HepG2 (cell line): ENCODE results near the gene SDC4. TPM values are rescaled to one million over a fixed set of nuclear protein-coding genes. Genes with fewer than 3 reads are reported as not detected.

Source experiments
- ATF6 ChIP-seq: sonication (generic); formaldehyde crosslinking; conservative IDR thresholded peaks from 2 replicates; pipeline ENCODE4 v1.4.0; 2020; ENCODE audit warnings: missing genetic modification reagents
- FIP1L1 ChIP-seq: fragments of 200-400 bp; formaldehyde crosslinking; IDR thresholded peaks from 2 replicates; pipeline ENCODE4 v1.6.1; 2018; ENCODE audit warnings: low read depth, mild to moderate bottlenecking, low read length, moderate library complexity, borderline replicate concordance; ENCODE audit not compliant: insufficient read depth
- MAFG ChIP-seq: sonication (generic); formaldehyde crosslinking; IDR thresholded peaks from 2 replicates; pipeline ENCODE4 v1.5.1; 2020; ENCODE audit warnings: mild to moderate bottlenecking, missing genetic modification reagents
- MEF2D ChIP-seq: sonication (generic); formaldehyde crosslinking; IDR thresholded peaks from 2 replicates; pipeline ENCODE4 v1.5.1; 2020; ENCODE audit warnings: mild to moderate bottlenecking, missing genetic modification reagents
- NFAT5 ChIP-seq: sonication (generic); formaldehyde crosslinking; IDR thresholded peaks from 2 replicates; pipeline ENCODE4 v1.4.0; 2020; ENCODE audit warnings: missing genetic modification reagents
- PHF8 ChIP-seq: sonication (generic); formaldehyde crosslinking; IDR thresholded peaks from 2 replicates; pipeline ENCODE4 v1.5.0; 2020; ENCODE audit warnings: missing genetic modification reagents
- RBFOX2 ChIP-seq: fragments of 200-400 bp; formaldehyde crosslinking; IDR thresholded peaks from 2 replicates; pipeline ENCODE4 v1.6.1; 2017; ENCODE audit warnings: low read depth, mild to moderate bottlenecking, low read length
- RXRB ChIP-seq: IDR thresholded peaks from 2 replicates; pipeline ENCODE4 v1.6.1; 2016; ENCODE audit warnings: borderline replicate concordance, missing genetic modification reagents, missing compliant biosample characterization
- SIN3B ChIP-seq: fragments of 150-350 bp; IDR thresholded peaks from 2 replicates; pipeline ENCODE4 v1.6.1; 2014; ENCODE audit warnings: low read length
- SMARCC2 ChIP-seq: fragments of 450-650 bp; IDR thresholded peaks from 2 replicates; pipeline ENCODE4 v1.6.1; 2017; ENCODE audit warnings: antibody characterized with exemption, mild to moderate bottlenecking
- THAP11 ChIP-seq: IDR thresholded peaks from 2 replicates; pipeline ENCODE4 v1.6.1; 2016; ENCODE audit warnings: missing biosample characterization, missing genetic modification reagents
- ZBTB20 ChIP-seq: sonication (generic); formaldehyde crosslinking; IDR thresholded peaks from 2 replicates; pipeline ENCODE4 v1.8.1; 2023; ENCODE audit warnings: missing genetic modification reagents, low read depth, mild to moderate bottlenecking, borderline replicate concordance
- ZBTB43 ChIP-seq: sonication (generic); formaldehyde crosslinking; conservative IDR thresholded peaks from 2 replicates; pipeline ENCODE4 v1.4.0; 2020; ENCODE audit warnings: missing genetic modification reagents
- ZFP36L1 ChIP-seq: sonication (generic); formaldehyde crosslinking; IDR thresholded peaks from 2 replicates; pipeline ENCODE4 v1.8.0; 2022; ENCODE audit warnings: mild to moderate bottlenecking, missing genetic modification reagents, moderate library complexity
- ZIK1 ChIP-seq: sonication (generic); formaldehyde crosslinking; IDR thresholded peaks from 2 replicates; pipeline ENCODE4 v1.5.0; 2020; ENCODE audit warnings: mild to moderate bottlenecking, low read depth, missing genetic modification reagents, borderline replicate concordance
- ZNF33A ChIP-seq: sonication (generic); formaldehyde crosslinking; IDR thresholded peaks from 2 replicates; pipeline ENCODE4 v1.5.1; 2020; ENCODE audit warnings: missing genetic modification reagents, mild to moderate bottlenecking, moderate library complexity, borderline replicate concordance
- ZNF558 ChIP-seq: sonication (generic); formaldehyde crosslinking; IDR thresholded peaks from 2 replicates; pipeline ENCODE4 v1.9.0; 2022; ENCODE audit warnings: mild to moderate bottlenecking, missing genetic modification reagents, borderline replicate concordance
- ZNF703 ChIP-seq: sonication (generic); formaldehyde crosslinking; IDR thresholded peaks from 2 replicates; pipeline ENCODE4 v1.5.1; 2020; ENCODE audit warnings: missing genetic modification reagents, mild to moderate bottlenecking, moderate library complexity, borderline replicate concordance
- ZNF761 ChIP-seq: sonication (generic); formaldehyde crosslinking; conservative IDR thresholded peaks from 2 replicates; pipeline ENCODE4 v1.4.0; 2020; ENCODE audit warnings: mild to moderate bottlenecking, missing genetic modification reagents
- ZNF766 ChIP-seq: sonication (generic); formaldehyde crosslinking; IDR thresholded peaks from 2 replicates; pipeline ENCODE4 v1.5.0; 2020; ENCODE audit warnings: missing genetic modification reagents, borderline replicate concordance
- ZNF782 ChIP-seq: sonication (generic); formaldehyde crosslinking; IDR thresholded peaks from 2 replicates; pipeline ENCODE4 v1.4.0; 2020; ENCODE audit warnings: missing genetic modification reagents, mild to moderate bottlenecking, borderline replicate concordance
- ZSCAN25 ChIP-seq: sonication (generic); formaldehyde crosslinking; IDR thresholded peaks from 2 replicates; pipeline ENCODE4 v1.8.0; 2022; ENCODE audit warnings: mild to moderate bottlenecking, missing genetic modification reagents
- polyA plus RNA-seq, 8 experiments: library from polyadenylated mRNA; depleted of rRNA in 3 of 8; stranded (reverse) in 7 of 8; unstranded in 1 of 8; fragments of >200 nt; fragmentation: Illumina TruSeq in 4 of 8; extraction: Trizol in 4 of 8; gene quantifications; 2 replicates each; pipeline versions ENCODE4 v1.2.1 to v1.2.3, GENCODE V29; 2011 to 2016; ENCODE audit warnings: low read depth in 4 of 8, missing spikeins in 1 of 8, mixed read lengths in 1 of 8; ENCODE audit not compliant: insufficient read depth in 1 of 8
- total RNA-seq, 5 experiments: library from RNA; depleted of rRNA; stranded (reverse); fragments of >200 nt; fragmentation: Illumina TruSeq; extraction: Trizol; gene quantifications; 2 replicates each; pipeline ENCODE4 v1.2.3, GENCODE V29; 2016; ENCODE audit warnings: low read depth in 1 of 5

SDC4 gene
- total and polyA plus RNA-seq, 2 of the 13 experiments (the other 11 are each of a cell fraction or from before 2014, with no cell fraction given): 49.0 to 65.1 TPM

DNA sequence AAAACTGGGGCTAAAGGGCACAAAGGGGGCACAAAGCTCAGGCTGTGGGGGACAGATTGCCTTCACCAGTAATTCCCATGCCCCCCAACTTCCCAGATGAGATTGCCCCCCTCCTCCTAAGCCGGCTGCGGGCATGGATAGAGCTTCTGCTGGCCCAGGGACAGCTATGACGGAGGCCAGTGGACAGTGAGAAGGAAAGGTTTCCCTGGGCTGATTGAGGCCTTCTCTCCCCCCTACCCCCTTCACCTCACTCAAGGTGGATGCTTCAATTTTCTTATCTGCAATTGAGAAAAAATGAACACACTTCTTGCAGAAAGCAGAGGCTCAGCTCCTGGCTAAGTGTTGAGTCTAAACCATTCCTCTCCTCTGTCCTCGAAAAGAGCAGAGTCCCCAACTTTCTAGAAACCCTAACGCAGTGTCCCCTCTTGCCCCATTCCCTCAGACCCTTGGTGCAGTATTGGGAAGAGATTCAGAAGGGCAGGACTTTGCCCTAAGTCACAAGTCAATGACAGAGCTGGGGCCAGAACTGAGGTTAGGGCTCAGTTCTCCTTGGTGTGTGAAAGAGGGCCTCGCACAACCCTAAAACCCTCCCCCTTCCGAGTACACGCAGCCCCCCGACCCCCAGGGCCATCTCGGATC is 808 bp downstream of the SDC4 start (continued):
- TF ChIP-seq ATF6 (CRISPR knock-in tag) (no peak), THAP11 (no peak), MEF2D (no peak), ZBTB20 (CRISPR knock-in tag) (no peak; the same call in 1 of the 2 replicates), FIP1L1 (no peak), ZBTB43 (CRISPR knock-in tag) (no peak), ZNF766 (CRISPR knock-in tag) (no peak), PHF8 (CRISPR knock-in tag) (no peak), MAFG (CRISPR knock-in tag) (no peak), ZNF703 (CRISPR knock-in tag) (no peak), ZIK1 (CRISPR knock-in tag) (no peak), RXRB (CRISPR knock-in tag) (no peak), ZFP36L1 (CRISPR knock-in tag) (0 out of 2 replicates have a peak, but pooled peaks have one; percentile 29), NFAT5 (no peak), ZNF33A (no peak), ZSCAN25 (CRISPR knock-in tag) (peak; percentile 16; the same call in 1 of the 2 replicates), SIN3B (no peak), RBFOX2 (no peak), ZNF782 (no peak), ZNF761 (CRISPR knock-in tag) (no peak), SMARCC2 (no peak), ZNF558 (0 out of 2 replicates have a peak, but pooled peaks have one; percentile 18)
